Measurements from ENCODE around the gene GTF2IRD1. TPM values are rescaled to one million over a fixed set of nuclear protein-coding genes. Genes with fewer than 3 reads are reported as not detected.

GTF2IRD1 gene
- total RNA-seq, 1 donor from 2014 or later: 18.2 TPM

DNA sequence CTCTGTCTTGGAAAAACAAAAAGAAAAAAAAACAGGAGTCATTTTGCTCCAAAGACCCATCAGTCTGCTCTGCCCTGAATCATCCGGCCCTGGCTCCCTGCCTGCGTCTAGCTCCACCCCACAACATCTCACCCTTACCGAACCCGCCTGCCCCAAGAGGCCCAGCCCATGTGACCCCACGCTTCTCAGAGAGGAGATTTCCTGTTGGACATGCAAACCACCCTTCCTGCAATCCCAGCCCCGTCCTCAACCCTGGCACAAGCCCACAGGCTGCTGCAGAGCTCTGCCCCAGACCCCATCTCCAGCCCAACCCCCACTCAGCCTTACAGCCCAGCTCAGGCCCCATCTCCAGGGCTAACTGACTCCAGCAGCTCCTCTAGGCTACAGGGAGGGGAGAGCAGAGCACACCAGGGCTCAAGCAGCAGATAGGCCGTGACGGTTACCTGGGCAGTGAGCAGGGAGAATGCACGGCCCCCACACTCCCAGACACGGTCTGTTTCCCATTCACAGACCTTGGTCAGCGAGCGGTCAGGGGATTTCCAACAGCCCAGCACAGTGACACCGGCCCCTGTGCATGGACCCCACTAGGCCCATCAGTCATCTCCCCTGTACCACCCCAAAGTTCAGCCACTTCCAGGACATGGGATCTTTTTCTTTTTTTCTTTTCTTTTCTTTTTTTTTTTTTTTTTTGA, 133.9 kb downstream of the GTF2IRD1 start:
- DNase-seq (ENCODE audit: low read depth): peak; percentile 85
- H3K36me3 ChIP-seq (ENCODE audit: control insufficient read depth, insufficient read depth, low read length): peaks cover 6% of the 10 kb centered on the region
- no peaks in the 10 kb centered on the region for H3K27me3 ChIP-seq (ENCODE audit: control insufficient read depth, insufficient read depth, low read length)
- FAIRE-seq: no peak
- H3K4me3 ChIP-seq (ENCODE audit: low read depth, low read length): no peak overlapping the region
- TF ChIP-seq, protein P1, sequence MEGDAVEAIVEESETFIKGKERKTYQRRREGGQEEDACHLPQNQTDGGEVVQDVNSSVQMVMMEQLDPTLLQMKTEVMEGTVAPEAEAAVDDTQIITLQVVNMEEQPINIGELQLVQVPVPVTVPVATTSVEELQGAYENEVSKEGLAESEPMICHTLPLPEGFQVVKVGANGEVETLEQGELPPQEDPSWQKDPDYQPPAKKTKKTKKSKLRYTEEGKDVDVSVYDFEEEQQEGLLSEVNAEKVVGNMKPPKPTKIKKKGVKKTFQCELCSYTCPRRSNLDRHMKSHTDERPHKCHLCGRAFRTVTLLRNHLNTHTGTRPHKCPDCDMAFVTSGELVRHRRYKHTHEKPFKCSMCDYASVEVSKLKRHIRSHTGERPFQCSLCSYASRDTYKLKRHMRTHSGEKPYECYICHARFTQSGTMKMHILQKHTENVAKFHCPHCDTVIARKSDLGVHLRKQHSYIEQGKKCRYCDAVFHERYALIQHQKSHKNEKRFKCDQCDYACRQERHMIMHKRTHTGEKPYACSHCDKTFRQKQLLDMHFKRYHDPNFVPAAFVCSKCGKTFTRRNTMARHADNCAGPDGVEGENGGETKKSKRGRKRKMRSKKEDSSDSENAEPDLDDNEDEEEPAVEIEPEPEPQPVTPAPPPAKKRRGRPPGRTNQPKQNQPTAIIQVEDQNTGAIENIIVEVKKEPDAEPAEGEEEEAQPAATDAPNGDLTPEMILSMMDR (IDR thresholded peaks at IDR 0.05; ENCODE audit: insufficient read depth, low read length, severe bottlenecking): no peak

DNA sequence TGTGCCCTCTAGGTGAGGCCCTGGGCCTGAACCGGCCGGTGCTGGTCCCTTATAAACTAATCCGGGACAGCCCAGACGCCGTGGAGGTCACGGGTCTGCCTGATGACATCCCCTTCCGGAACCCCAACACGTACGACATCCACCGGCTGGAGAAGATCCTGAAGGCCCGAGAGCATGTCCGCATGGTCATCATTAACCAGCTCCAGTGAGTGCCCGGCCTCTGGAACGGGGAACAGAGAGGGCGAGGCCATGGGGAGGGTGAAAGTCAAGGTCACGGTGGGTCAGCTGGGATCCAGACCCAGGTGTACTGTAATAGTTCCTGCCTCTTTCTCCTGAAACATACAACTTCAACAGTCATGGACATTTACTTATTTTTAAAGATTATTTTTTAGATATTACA, 137.1 kb downstream of the GTF2IRD1 start:
- DNase-seq (ENCODE audit: low read depth): no peak
- FAIRE-seq: no peak
- TF ChIP-seq, protein P1 (IDR thresholded peaks at IDR 0.05; ENCODE audit: insufficient read depth, low read length, severe bottlenecking): no peak
- Histone ChIP-seq H3K27me3 (ENCODE audit: control insufficient read depth, insufficient read depth, low read length) (no peaks in the 10 kb centered on the region), H3K4me3 (ENCODE audit: low read depth, low read length) (no peak overlapping the region), H3K36me3 (ENCODE audit: control insufficient read depth, insufficient read depth, low read length) (peaks cover 12% of the 10 kb centered on the region)

GRCh38 chr7:74598558-74598957, 144.9 kb downstream of the GTF2IRD1 start:
- Histone ChIP-seq H3K4me3 (ENCODE audit: low read depth, low read length) (no peak overlapping the region), H3K36me3 (ENCODE audit: control insufficient read depth, insufficient read depth, low read length) (peaks cover 13% of the 10 kb centered on the region), H3K27me3 (ENCODE audit: control insufficient read depth, insufficient read depth, low read length) (no peaks in the 10 kb centered on the region)
- no peak for DNase-seq (ENCODE audit: low read depth)
- no peak for FAIRE-seq
- TF ChIP-seq, protein P1 (IDR thresholded peaks at IDR 0.05; ENCODE audit: insufficient read depth, low read length, severe bottlenecking): no peak

DNA sequence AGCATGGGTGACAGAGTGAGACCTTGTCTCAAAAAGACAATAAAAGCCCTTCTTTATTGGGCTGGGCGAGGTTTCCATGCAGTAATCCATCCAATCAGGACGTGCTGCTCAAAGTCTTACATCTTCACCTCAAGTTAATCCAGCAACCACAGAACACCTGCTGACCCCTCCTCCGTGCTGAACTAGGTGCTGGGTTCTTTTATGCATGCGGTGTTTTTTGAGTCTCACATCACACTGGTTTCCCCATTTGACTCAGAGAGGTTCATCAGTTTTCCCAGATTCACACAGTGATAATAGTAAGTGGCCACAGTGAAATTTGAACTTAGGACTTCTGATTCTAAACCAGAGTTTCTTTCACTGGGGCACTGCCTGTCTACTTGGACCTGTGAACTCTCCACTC, 145.5 kb downstream of the GTF2IRD1 start:
- Histone ChIP-seq H3K36me3 (ENCODE audit: control insufficient read depth, insufficient read depth, low read length) (peaks cover 13% of the 10 kb centered on the region), H3K27me3 (ENCODE audit: control insufficient read depth, insufficient read depth, low read length) (no peaks in the 10 kb centered on the region), H3K4me3 (ENCODE audit: low read depth, low read length) (no peak overlapping the region)
- TF ChIP-seq, protein P1 (IDR thresholded peaks at IDR 0.05; ENCODE audit: insufficient read depth, low read length, severe bottlenecking): no peak
- no peak for FAIRE-seq
- DNase-seq (ENCODE audit: low read depth): no peak

GRCh38 chr7:74604326-74605020, 150.8 kb downstream of the GTF2IRD1 start:
- H3K4me3 ChIP-seq (ENCODE audit: low read depth, low read length): no peak overlapping the region
- DNase-seq (ENCODE audit: low read depth) (no peak), FAIRE-seq (no peak)
- TF ChIP-seq, protein P1 (IDR thresholded peaks at IDR 0.05; ENCODE audit: insufficient read depth, low read length, severe bottlenecking): no peak
- peaks cover 4% of the 10 kb centered on the region for H3K36me3 ChIP-seq (ENCODE audit: control insufficient read depth, insufficient read depth, low read length)
- no peaks in the 10 kb centered on the region for H3K27me3 ChIP-seq (ENCODE audit: control insufficient read depth, insufficient read depth, low read length)
